Loucy (cell line): ENCODE results near the gene GNA12.

ENCODE experiments used
- CTCF ChIP-seq: fragments of 200-600 bp; sonication (generic); conservative IDR thresholded peaks from 2 replicates; pipeline ENCODE4 v1.5.1; 2014; ENCODE audit warnings: mild to moderate bottlenecking, antibody characterized with exemption, low read length
- EZH2phosphoT487 ChIP-seq: fragments of 200-600 bp; IDR thresholded peaks from 2 replicates; pipeline ENCODE4 v1.6.1; 2018; ENCODE audit warnings: antibody characterized with exemption, mild to moderate bottlenecking, moderate library complexity, borderline replicate concordance

- TF ChIP-seq CTCF (no peak), EZH2phosphoT487 (no peak)
Observed at GRCh38 chr7:2692543-2692942, 151.6 kb downstream of the GNA12 start.
